Mesenchymal stem cell (in vitro differentiated cells and primary cell): Measurements from ENCODE around the gene CCR1.
A peak's percentile ranks its signal among the peaks of the same experiment; 100 is the strongest.

Experiments
- DNase-seq: peaks from one replicate; pipeline ENCODE4 v3.0.0-alpha.2; 2013
- H2AFZ ChIP-seq: one replicate; pipeline ENCODE4 v1.6.1; 2013; ENCODE audit warnings: low read depth, mild to moderate bottlenecking, control low read depth, inconsistent platforms, low read length, moderate library complexity
- H2AK5ac ChIP-seq: 2 replicates; pipeline ENCODE4 v1.6.1; 2013; ENCODE audit warnings: low read length, moderate library complexity, mild to moderate bottlenecking, inconsistent platforms; ENCODE audit not compliant: severe bottlenecking
- H2BK120ac ChIP-seq: one replicate; pipeline ENCODE4 v1.6.1; 2013; ENCODE audit warnings: low read depth, mild to moderate bottlenecking, inconsistent platforms, low read length, moderate library complexity
- H2BK12ac ChIP-seq, 2 experiments: one replicate each; pipeline ENCODE4 v1.6.1; 2013; ENCODE audit warnings: inconsistent platforms in 2 of 2, low read length in 2 of 2, mild to moderate bottlenecking in 2 of 2, moderate library complexity in 2 of 2, control low read depth in 1 of 2
- H2BK15ac ChIP-seq: one replicate; pipeline ENCODE4 v1.6.1; 2013; ENCODE audit warnings: mild to moderate bottlenecking, low read depth, inconsistent platforms; ENCODE audit not compliant: poor library complexity, severe bottlenecking
- H2BK5ac ChIP-seq: 2 replicates; pipeline ENCODE4 v1.6.1; 2013; ENCODE audit warnings: low read depth, mild to moderate bottlenecking, low read length, control low read depth, inconsistent platforms; ENCODE audit not compliant: poor library complexity, severe bottlenecking
- H3K14ac ChIP-seq, 2 experiments: one replicate each; pipeline ENCODE4 v1.6.1; 2013; ENCODE audit warnings: inconsistent platforms in 2 of 2, low read length in 2 of 2, control low read depth in 1 of 2, mild to moderate bottlenecking in 1 of 2, moderate library complexity in 1 of 2
- H3K18ac ChIP-seq, 2 experiments: one replicate each; pipeline ENCODE4 v1.6.1; 2013; ENCODE audit warnings: inconsistent platforms in 2 of 2, low read length in 2 of 2, control low read depth in 1 of 2, low read depth in 1 of 2, mild to moderate bottlenecking in 1 of 2
- H3K23ac ChIP-seq, 2 experiments: one replicate each; pipeline ENCODE4 v1.6.1; 2013; ENCODE audit warnings: inconsistent platforms in 2 of 2, low read length in 2 of 2, mild to moderate bottlenecking in 2 of 2, moderate library complexity in 2 of 2, control low read depth in 1 of 2
- H3K27ac ChIP-seq: 2 replicates; pipeline ENCODE4 v1.5.1; 2013; ENCODE audit warnings: mild to moderate bottlenecking, moderate library complexity, low read length, control low read depth, inconsistent platforms; ENCODE audit not compliant: poor library complexity, severe bottlenecking
- H3K27me3 ChIP-seq, 2 experiments: 2 replicates each; pipeline versions ENCODE4 v1.6.1 to v1.7.0; 2013; ENCODE audit warnings: low read length in 2 of 2, mild to moderate bottlenecking in 2 of 2, moderate library complexity in 2 of 2, control low read depth in 1 of 2, inconsistent platforms in 1 of 2; ENCODE audit not compliant: control insufficient read depth in 1 of 2, insufficient read depth in 1 of 2
- H3K36me3 ChIP-seq, 2 experiments: 2 replicates each; pipeline versions ENCODE4 v1.6.1 to v1.7.0; 2013; ENCODE audit warnings: low read length in 2 of 2, control low read depth in 1 of 2, inconsistent platforms in 1 of 2, low read depth in 1 of 2, mild to moderate bottlenecking in 1 of 2; ENCODE audit not compliant: insufficient read depth in 2 of 2, control insufficient read depth in 1 of 2
- H3K4ac ChIP-seq, 2 experiments: one replicate each; pipeline ENCODE4 v1.6.1; 2013; ENCODE audit warnings: inconsistent platforms in 2 of 2, low read length in 2 of 2, mild to moderate bottlenecking in 2 of 2, moderate library complexity in 2 of 2, control low read depth in 1 of 2, low read depth in 1 of 2
- H3K4me1 ChIP-seq: 2 replicates; pipeline ENCODE4 v1.6.1; 2013; ENCODE audit warnings: low read depth, low read length, control low read depth; ENCODE audit not compliant: control insufficient read depth, insufficient read depth
- H3K4me2 ChIP-seq: 2 replicates; pipeline ENCODE4 v1.6.1; 2013; ENCODE audit warnings: low read length, mild to moderate bottlenecking, inconsistent platforms; ENCODE audit not compliant: poor library complexity, severe bottlenecking
- H3K4me3 ChIP-seq, 2 experiments: 2 replicates each; pipeline versions ENCODE4 v1.5.1 to v1.7.0; 2013; ENCODE audit warnings: low read length in 2 of 2, mild to moderate bottlenecking in 2 of 2, control low read depth in 1 of 2, low read depth in 1 of 2; ENCODE audit not compliant: insufficient read depth in 1 of 2
- H3K79me1 ChIP-seq: replicated peaks from 2 replicates; pipeline ENCODE4 v1.6.1; 2013; ENCODE audit warnings: mild to moderate bottlenecking, control low read depth, low read length, inconsistent platforms; ENCODE audit not compliant: poor library complexity, severe bottlenecking
- H3K9ac ChIP-seq: 2 replicates; pipeline ENCODE4 v1.7.0; 2013; ENCODE audit warnings: mild to moderate bottlenecking, low read length, moderate library complexity
- H3K9me3 ChIP-seq: 2 replicates; pipeline ENCODE4 v1.7.0; 2013; ENCODE audit warnings: mild to moderate bottlenecking, low read length; ENCODE audit not compliant: control insufficient read depth
- H4K8ac ChIP-seq: one replicate; pipeline ENCODE4 v1.6.1; 2013; ENCODE audit warnings: inconsistent platforms, mild to moderate bottlenecking, low read length, moderate library complexity
- H4K91ac ChIP-seq: one replicate; pipeline ENCODE4 v1.6.1; 2013; ENCODE audit warnings: mild to moderate bottlenecking, low read length, inconsistent platforms
- WGBS: methylation state at CpG from one replicate; pipeline ENCODE4 v1.1.7; 2013; ENCODE audit warnings: mixed read lengths; 5-methylcytosine and 5-hydroxymethylcytosine counted together

The CCR1 gene

DNA sequence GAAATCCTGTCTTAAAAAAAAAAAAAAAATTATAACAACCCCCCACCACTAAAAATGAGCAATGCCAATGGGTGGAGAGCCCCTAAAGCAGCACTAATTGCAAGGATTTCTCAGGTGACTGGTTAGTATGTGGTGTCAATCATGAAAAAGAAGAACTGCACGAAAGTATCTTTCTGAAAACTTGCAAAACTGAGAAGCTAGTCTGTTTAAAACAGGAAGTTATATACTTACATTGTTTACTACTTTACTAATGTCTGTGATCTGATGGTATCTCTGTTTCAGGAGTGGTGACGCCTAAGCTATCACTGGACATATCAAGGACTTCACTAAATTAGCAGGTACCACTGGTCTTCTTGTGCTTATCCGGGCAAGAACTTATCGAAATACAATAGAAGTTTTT lies 34.0 kb upstream of the CCR1 start, which contains the start of gene CCR3:
TSS of gene CCR3 (plus strand) at position 341 of the 400 bp plus-strand sequence. CDS start 22,699 bp downstream, outside the sequence.
- H3K23ac ChIP-seq = no peak within 1 kb of the TSS
- H2AK5ac ChIP-seq = no peak within 1 kb of the TSS
- H3K79me1 ChIP-seq = no peaks in the 10 kb centered on the region
- H3K27me3 ChIP-seq = peaks cover 0 to 11% of the 10 kb centered on the region in 2 experiments
- no peak within 1 kb of the TSS for H3K4me3 ChIP-seq
- H2BK5ac ChIP-seq = no peak within 1 kb of the TSS
- H3K36me3 ChIP-seq = no peaks in the 10 kb centered on the region
- no peak for DNase-seq
- H3K14ac ChIP-seq = no peak within 1 kb of the TSS
- H3K9me3 ChIP-seq = no peaks in the 10 kb centered on the region
- no peak within 1 kb of the TSS for H3K18ac ChIP-seq
- H3K4me2 ChIP-seq = no peak within 1 kb of the TSS
- H2AFZ ChIP-seq = no peak within 1 kb of the TSS
- H2BK15ac ChIP-seq = no peak within 1 kb of the TSS
- no peak within 1 kb of the TSS for H2BK120ac ChIP-seq
- no peak within 1 kb of the TSS for H3K4ac ChIP-seq
- no peaks in the 10 kb centered on the region for H3K4me1 ChIP-seq
- H3K9ac ChIP-seq = peak within 1 kb of the TSS; percentile 56
- H3K27ac ChIP-seq = no peak within 1 kb of the TSS
- H2BK12ac ChIP-seq = no peak within 1 kb of the TSS
- H4K8ac ChIP-seq = no peak within 1 kb of the TSS
- no peak within 1 kb of the TSS for H4K91ac ChIP-seq
- 83% methylated on average over 2 of the region's 4 CpGs for WGBS

DNA sequence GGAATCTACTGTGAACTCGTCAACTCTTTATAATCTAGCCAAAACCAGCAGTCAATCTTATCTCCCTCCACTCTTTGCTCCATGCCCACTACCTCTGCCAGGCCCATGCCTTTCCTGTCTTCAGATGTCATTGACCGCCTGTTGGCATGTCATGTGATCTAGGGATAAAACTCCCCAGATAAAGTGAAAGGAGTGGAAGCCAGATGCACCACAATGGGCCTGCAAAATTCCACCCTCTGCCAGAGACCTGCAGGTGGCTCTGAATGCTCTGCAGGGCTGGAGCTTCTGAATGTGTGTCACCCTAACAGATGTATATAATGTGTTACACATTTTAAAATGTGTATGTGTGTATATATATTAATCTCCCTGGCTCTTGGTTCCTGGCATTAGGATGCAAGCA lies 31.8 kb upstream of the CCR1 start:
- H2BK12ac ChIP-seq = no peak overlapping the region
- H3K27ac ChIP-seq = no peak overlapping the region
- H2BK15ac ChIP-seq = no peak overlapping the region
- H2BK120ac ChIP-seq = no peak overlapping the region
- H3K9ac ChIP-seq = no peak overlapping the region
- no peak overlapping the region for H2AFZ ChIP-seq
- H3K23ac ChIP-seq = no peak overlapping the region
- no peaks in the 10 kb centered on the region for H3K9me3 ChIP-seq
- no peaks in the 10 kb centered on the region for H3K36me3 ChIP-seq
- H4K8ac ChIP-seq = no peak overlapping the region
- no peak overlapping the region for H3K4me2 ChIP-seq
- H3K27me3 ChIP-seq = peaks cover 14 to 18% of the 10 kb centered on the region in 2 experiments
- no peaks in the 10 kb centered on the region for H3K4me1 ChIP-seq
- no peak overlapping the region for H2AK5ac ChIP-seq
- H3K14ac ChIP-seq = no peak overlapping the region
- H3K4me3 ChIP-seq = no peak overlapping the region
- DNase-seq = no peak
- H3K18ac ChIP-seq = no peak overlapping the region
- WGBS = 81% methylated on average over 2 of the region's 2 CpGs
- no peak overlapping the region for H3K4ac ChIP-seq
- no peak overlapping the region for H2BK5ac ChIP-seq
- H3K79me1 ChIP-seq = no peaks in the 10 kb centered on the region
- H4K91ac ChIP-seq = no peak overlapping the region

DNA sequence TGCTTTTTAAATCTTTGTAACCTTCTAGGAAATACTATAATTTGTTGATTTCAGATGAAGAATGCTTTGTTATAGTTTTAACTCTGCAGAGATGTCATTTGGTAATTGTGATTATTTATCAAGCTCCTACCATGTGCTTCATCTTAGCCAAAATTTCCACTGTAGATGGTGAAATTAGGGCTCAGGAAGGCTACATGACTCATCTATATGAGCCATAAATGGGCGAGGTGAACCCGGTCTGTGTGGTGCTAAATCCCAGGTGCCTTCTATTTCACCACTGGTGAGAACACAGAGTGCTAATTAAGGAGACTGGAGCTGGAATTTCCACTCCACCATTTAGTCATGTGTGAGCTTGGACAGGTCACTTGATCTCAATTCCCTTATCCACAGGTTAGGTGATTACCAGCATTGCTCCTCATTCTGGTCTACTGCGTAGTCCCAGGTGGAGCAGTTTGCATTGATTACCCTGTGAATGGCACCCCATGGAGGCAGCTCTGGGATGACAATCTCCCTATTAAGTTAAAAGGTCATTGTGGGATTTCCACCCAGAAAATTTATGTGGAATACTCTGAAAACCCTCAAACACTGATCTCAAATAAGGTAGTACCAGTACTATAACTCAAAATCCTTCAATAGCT lies 31.3 kb upstream of the CCR1 start:
- H2AFZ ChIP-seq = no peak overlapping the region
- H3K4me3 ChIP-seq = no peak overlapping the region
- WGBS = 83% methylated on average over 3 of the region's 3 CpGs
- H3K27ac ChIP-seq = no peak overlapping the region
- H3K4me2 ChIP-seq = no peak overlapping the region
- no peak overlapping the region for H4K91ac ChIP-seq
- no peak overlapping the region for H2BK15ac ChIP-seq
- no peaks in the 10 kb centered on the region for H3K36me3 ChIP-seq
- no peak overlapping the region for H3K23ac ChIP-seq
- H3K27me3 ChIP-seq = peaks cover 14 to 21% of the 10 kb centered on the region in 2 experiments
- no peak overlapping the region for H3K14ac ChIP-seq
- H2BK12ac ChIP-seq = no peak overlapping the region
- H2AK5ac ChIP-seq = no peak overlapping the region
- H3K18ac ChIP-seq = no peak overlapping the region
- H2BK120ac ChIP-seq = no peak overlapping the region
- H3K4me1 ChIP-seq = no peaks in the 10 kb centered on the region
- no peak overlapping the region for H4K8ac ChIP-seq
- H3K9ac ChIP-seq = no peak overlapping the region
- no peaks in the 10 kb centered on the region for H3K79me1 ChIP-seq
- H3K4ac ChIP-seq = no peak overlapping the region
- H3K9me3 ChIP-seq = no peaks in the 10 kb centered on the region
- H2BK5ac ChIP-seq = no peak overlapping the region
- DNase-seq = no peak

DNA sequence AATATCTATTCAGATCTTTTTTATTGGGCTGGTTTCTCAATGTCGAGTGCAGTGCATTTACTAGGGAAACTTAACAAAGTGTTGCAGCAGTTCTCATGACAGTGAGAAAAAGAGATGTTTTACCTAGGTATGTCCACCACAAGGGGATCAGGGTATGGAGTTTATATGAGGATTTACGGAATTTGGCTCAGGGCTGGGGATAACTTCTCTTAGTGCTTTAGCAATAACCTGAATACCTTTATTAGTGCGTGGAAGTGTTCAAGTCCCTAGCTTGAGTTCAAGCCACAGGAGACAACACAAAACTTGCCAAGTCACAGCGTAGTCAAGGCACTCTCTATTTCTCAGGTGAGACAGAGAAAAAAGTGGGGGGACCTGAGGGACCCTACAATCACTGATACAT lies 30.3 kb upstream of the CCR1 start:
- no peak overlapping the region for H2AFZ ChIP-seq
- no peak overlapping the region for H2BK12ac ChIP-seq
- no peak overlapping the region for H3K9ac ChIP-seq
- H3K27me3 ChIP-seq = peaks cover 14 to 26% of the 10 kb centered on the region in 2 experiments
- no peak overlapping the region for H3K27ac ChIP-seq
- H3K18ac ChIP-seq = no peak overlapping the region
- H4K8ac ChIP-seq = no peak overlapping the region
- no peak overlapping the region for H3K23ac ChIP-seq
- H2BK5ac ChIP-seq = no peak overlapping the region
- H3K79me1 ChIP-seq = no peaks in the 10 kb centered on the region
- no peak overlapping the region for H4K91ac ChIP-seq
- 73% methylated on average over 2 of the region's 4 CpGs for WGBS
- DNase-seq = no peak
- H3K4me1 ChIP-seq = no peaks in the 10 kb centered on the region
- H3K14ac ChIP-seq = no peak overlapping the region
- no peak overlapping the region for H3K4me3 ChIP-seq
- H2BK15ac ChIP-seq = no peak overlapping the region
- no peaks in the 10 kb centered on the region for H3K36me3 ChIP-seq
- no peak overlapping the region for H3K4me2 ChIP-seq
- H2AK5ac ChIP-seq = no peak overlapping the region
- H3K4ac ChIP-seq = no peak overlapping the region
- H2BK120ac ChIP-seq = no peak overlapping the region
- H3K9me3 ChIP-seq = no peaks in the 10 kb centered on the region
